Suppressor macrophage treated with lipopolysaccharide for 1 hour (primary cell): ENCODE data around the gene TEX14.
"Not testable (repeated sequence)": the region's sequence is repeated elsewhere in the genome, so short reads cannot be mapped to it uniquely, and the experiment has no call there.

ENCODE experiments used
- DNase-seq, 3 donors: peaks; one replicate each; pipeline ENCODE4 v3.0.0-alpha.2; 2020 to 2022

The TEX14 gene

DNA sequence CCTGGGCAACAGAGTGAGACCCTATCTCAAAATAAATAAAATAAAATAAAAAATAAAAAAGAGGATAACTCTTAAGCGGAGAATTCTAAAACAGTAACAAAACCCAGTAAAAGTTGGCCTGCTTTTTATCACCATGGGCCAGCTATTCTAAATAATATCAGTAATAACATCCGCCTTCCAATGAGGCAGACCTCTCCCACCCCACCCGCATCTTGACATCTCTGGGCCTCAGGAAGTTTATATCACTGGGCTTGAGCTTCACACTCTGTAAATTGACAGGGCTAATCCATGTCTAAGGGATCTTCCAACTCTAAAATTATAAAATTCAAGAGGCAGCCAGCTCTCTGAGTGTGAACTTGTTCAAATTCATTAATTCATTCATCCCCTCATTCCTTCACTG is 94.5 kb downstream of the TEX14 start:
- no peak for DNase-seq

GRCh38 chr17:58595194-58595792 is 96.6 kb downstream of the TEX14 start:
- no peak for DNase-seq

GRCh38 chr17:58593123-58593522 is 98.7 kb downstream of the TEX14 start:
- DNase-seq: no peak

GRCh38 chr17:58591455-58591854 is 100.4 kb downstream of the TEX14 start:
- no peak for DNase-seq

- DNase-seq: no peak
Observed at GRCh38 chr17:58590377-58590776, 101.5 kb downstream of the TEX14 start.

- peak; percentile 59 to 68 (median 67) for DNase-seq
Observed at GRCh38 chr17:58587713-58588117, 104.1 kb downstream of the TEX14 start.

GRCh38 chr17:58586009-58586644 is 105.7 kb downstream of the TEX14 start:
- no peak for DNase-seq

GRCh38 chr17:58585554-58585953 is 106.3 kb downstream of the TEX14 start:
- no peak for DNase-seq

- DNase-seq: no peak
Observed at GRCh38 chr17:58583486-58583885, 108.4 kb downstream of the TEX14 start.

DNA sequence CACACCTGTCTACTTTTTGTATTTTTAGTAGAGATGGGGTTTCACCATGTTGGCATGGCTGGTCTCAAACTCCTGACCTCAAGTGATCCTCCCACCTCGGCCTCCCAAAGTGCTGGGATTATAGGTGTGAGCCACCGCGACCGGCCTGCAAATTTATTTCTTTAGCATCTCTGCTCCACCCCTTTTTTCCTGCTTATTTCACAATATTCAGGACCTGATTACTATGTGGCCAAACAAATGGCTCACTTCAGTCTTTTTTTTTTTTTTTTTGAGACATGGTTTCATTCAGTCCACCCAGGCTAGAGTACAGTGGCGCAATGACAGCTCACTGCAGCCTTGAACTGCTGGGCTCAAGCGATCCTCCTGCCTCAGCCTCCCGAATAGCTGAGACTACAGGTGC is 109.1 kb downstream of the TEX14 start:
- DNase-seq: not testable (repeated sequence)

- DNase-seq: no peak
Observed at GRCh38 chr17:58580671-58581070, 111.2 kb downstream of the TEX14 start.

- peak; percentile 74 to 82 (median 82) for DNase-seq
Observed at GRCh38 chr17:58577696-58578095, 114.1 kb downstream of the TEX14 start.

- peak in 1 of 3 donors; percentile 49 for DNase-seq
Observed at GRCh38 chr17:58576679-58577367, 115.0 kb downstream of the TEX14 start.

- peak; percentile 38 to 76 (median 68) for DNase-seq
Observed at GRCh38 chr17:58575511-58575910, 116.3 kb downstream of the TEX14 start.

DNA sequence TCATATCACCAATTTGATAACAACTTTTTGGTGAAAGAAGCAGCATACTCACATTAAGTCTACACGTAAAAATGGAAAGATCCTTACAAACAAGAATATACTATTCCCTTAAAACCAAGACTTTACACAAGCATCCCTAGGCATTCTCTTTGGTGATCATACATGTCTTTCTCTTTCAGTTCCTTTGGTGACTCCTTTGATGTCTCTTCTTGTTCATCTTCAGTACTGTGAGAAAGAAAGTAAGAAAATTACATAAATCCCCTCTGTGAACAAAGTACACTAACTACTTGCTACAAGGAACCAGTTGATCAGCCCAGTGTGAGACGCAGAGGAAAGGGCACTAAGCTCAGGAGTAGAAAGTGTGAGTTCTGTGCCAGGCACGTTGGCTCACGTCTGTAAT is 117.8 kb downstream of the TEX14 start:
- no peak for DNase-seq

DNA sequence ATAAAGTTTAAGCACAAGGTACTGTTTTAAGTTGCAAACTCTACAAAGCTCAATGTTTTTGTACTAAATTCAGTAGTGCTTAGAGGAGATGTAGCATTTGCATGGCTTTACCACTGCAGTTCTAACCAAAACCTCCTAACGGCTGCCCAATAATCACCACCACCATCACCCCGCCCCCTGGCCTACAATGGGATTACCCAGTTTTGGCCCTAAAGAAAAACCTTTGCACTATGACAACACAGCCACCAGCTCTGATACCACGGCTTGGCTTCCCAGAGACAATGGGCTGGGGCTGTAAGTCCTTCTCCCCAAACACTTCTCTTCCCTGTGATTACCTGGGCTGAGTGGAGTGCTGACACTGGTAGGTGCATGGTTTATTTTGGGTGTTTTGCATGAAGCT is 119.0 kb downstream of the TEX14 start:
- no peak for DNase-seq

GRCh38 chr17:58570758-58571157 is 121.1 kb downstream of the TEX14 start:
- no peak for DNase-seq

DNA sequence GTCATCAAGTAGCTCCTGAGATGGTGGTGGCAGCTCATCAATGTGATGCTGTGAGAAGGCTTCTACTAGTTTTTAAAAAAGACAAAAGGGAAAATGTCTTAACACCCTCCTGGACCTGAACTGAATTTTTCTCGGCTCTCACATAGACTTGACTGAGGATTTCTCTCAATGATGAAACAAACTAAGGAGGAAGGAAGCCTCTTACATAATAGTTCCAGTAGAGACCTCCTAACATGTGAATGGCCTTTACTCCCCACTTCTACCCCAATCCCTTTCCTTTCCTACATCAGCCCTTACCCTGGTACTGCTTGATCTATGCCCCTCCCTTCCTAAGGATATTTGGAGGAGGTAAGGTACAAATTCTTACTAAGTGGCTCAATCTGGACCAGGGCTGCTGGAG is 122.6 kb downstream of the TEX14 start:
- DNase-seq: peak; percentile 26 to 59 (median 50)

DNA sequence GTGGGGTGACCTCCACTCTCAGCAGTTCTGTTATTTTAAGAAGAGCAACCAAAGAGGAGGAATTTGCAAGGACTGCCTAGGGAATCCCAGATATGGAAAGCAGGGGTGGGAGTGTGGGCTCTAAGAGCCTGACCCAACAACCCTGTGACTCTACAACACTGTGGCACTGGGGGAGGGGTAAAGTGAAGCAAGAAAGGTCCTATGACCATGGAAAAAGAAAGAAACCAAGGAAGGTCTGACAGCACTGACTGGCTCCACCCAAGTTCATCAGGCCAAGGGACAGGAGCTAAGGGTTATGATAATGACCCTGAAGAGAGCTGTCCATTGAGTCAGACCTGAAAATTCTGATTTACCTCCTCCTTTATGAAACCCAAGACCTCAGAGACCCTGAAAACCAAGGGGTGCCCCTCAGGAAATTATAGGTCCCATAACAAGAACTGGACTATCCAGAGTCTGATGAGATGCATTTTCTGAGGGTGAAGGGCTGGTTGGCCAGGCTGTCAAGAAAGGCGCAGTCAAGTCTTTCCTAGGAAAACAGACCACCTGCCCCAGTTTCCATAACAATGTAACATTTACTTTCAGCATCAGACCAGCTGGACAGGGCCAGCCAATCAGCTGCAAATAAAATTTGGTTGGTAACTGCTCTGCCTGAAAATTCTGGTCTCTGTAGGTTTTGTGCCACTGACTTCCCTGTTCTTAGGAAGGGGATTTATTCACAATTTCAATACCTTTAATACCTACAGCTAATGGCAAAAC is 123.6 kb downstream of the TEX14 start:
- peak; percentile 65 to 85 (median 78) for DNase-seq

GRCh38 chr17:58565389-58566311 is 126.2 kb downstream of the TEX14 start:
- no peak for DNase-seq

DNA sequence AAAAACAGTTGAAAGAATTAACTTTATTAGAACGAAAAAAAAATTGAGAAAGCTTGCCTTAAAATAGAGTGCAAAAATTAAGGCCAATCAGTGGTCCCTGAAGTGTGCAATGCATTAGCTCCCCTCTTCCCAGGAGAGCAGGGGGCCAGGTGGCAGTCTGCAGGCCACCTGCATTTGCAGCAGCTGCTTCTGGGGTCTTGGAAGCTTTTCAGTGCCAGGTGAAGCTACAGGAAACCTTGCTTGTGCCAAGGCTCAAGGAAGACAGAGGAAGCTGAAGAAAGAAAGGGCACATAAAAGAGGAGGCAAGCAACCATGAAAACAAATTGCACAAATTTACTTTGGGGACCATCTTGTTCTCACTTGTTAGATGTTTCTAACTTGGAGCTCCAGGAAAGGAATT is 126.9 kb downstream of the TEX14 start:
- DNase-seq: no peak

DNA sequence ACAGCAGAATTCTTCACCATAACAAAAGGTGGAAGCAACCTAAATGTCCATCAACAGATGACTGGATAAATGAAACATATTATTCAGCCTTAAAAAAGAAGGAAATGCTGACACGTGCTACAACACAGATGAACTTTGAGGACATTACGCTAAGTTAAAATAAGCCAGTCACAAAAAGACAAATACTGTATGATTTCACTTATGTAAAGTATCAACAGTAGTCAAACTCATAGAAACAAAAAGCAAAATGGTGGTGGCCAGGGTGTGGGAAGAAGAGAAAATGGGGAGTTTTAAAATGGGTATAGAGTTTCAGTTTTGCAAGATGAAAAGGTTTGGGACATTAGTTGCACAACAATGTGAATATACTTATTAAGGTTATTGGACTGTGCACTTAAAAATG is 127.6 kb downstream of the TEX14 start:
- peak; percentile 28 to 56 (median 38) for DNase-seq
